SH-SY5Y (cell line): Measurements from ENCODE around the gene RPLP2.

Experiments
- GATA2 ChIP-seq: IDR thresholded peaks from 2 replicates; pipeline ENCODE4 v1.6.1; 2011; ENCODE audit warnings: mild to moderate bottlenecking, low read depth, low read length
- GATA3 ChIP-seq: IDR thresholded peaks from 2 replicates; pipeline ENCODE4 v1.6.1; 2011; ENCODE audit warnings: low read depth, mild to moderate bottlenecking, low read length, moderate library complexity

- TF ChIP-seq GATA2 = no peak
- TF ChIP-seq GATA3 = no peak
Observed at GRCh38 chr11:776263-776560, 33.6 kb upstream of the RPLP2 start.
